ENCODE measurements around the gene ACACB.

Gene ACACB

GRCh38 chr12:109203480-109203879 is 87.1 kb downstream of the ACACB start:
- H3K36me3 ChIP-seq (ENCODE audit: control insufficient read depth, insufficient read depth, low read length), result no peaks in the 10 kb centered on the region
- WGBS, 2 experiments, result 89 to 91% methylated on average over 8 of the region's 8 CpGs

GRCh38 chr12:109209082-109209481 is 92.7 kb downstream of the ACACB start:
- Histone ChIP-seq H3K27ac (ENCODE audit: insufficient read depth, low read depth, low read length, poor library complexity, severe bottlenecking) (no peak overlapping the region), H3K27me3 (ENCODE audit: control insufficient read depth, insufficient read depth, low read length, poor library complexity, severe bottlenecking) (no peaks in the 10 kb centered on the region), H3K4me3 (ENCODE audit: insufficient read depth, low read depth, low read length) (no peak overlapping the region), H3K36me3 (ENCODE audit: control insufficient read depth, insufficient read depth, low read length) (no peaks in the 10 kb centered on the region), H3K9me3 (ENCODE audit: control insufficient read depth, low read length) (no peaks in the 10 kb centered on the region), H3K4me1 (ENCODE audit: control insufficient read depth, insufficient read depth, low read length) (no peaks in the 10 kb centered on the region)
- WGBS, 2 experiments, result 96% methylated on average over 14 of the region's 14 CpGs

More at GRCh38 chr12:109203480-109203879, 87.1 kb downstream of the ACACB start:
- H3K4me3 ChIP-seq (ENCODE audit: insufficient read depth, low read depth, low read length), result no peak overlapping the region
- H3K27me3 ChIP-seq (ENCODE audit: control insufficient read depth, insufficient read depth, low read length, poor library complexity, severe bottlenecking), result no peaks in the 10 kb centered on the region
- H3K4me1 ChIP-seq (ENCODE audit: control insufficient read depth, insufficient read depth, low read length), result no peaks in the 10 kb centered on the region
- no peaks in the 10 kb centered on the region for H3K9me3 ChIP-seq (ENCODE audit: control insufficient read depth, low read length)
- H3K27ac ChIP-seq (ENCODE audit: insufficient read depth, low read depth, low read length, poor library complexity, severe bottlenecking), result no peak overlapping the region

DNA sequence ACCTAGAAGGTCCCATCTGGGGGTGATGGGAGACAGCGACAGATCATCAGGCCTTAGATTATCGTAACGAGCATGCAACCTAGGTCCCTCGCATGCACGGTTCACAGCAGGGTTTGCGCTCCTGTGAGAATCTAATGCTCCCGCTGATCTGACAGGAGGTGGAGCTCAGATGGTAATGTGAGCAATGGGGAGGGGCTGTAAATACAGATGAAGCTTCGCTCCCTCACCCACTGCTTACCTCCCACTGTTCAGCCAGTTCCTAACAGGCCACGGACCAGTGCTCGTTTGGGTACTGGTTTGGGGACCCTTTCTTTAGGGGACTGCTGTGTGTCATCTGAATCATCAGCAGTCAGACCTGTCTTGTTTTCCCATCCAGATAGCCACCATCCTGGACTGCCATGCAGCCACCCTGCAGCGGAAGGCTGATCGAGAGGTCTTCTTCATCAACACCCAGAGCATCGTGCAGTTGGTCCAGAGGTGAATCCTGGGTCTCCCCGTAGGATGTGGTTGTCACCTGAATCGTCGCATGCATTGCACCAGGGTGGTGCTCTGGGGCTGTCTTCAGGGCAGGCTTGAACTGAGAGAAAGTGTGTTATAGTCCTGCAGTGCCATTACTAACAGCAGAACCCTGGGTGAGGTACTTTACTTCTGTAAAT is 96.2 kb downstream of the ACACB start:
- no peaks in the 10 kb centered on the region for H3K36me3 ChIP-seq (ENCODE audit: control insufficient read depth, insufficient read depth, low read length)
- WGBS, 2 experiments, result 92 to 93% methylated on average over 16 of the region's 16 CpGs
- H3K4me3 ChIP-seq (ENCODE audit: insufficient read depth, low read depth, low read length), result no peak overlapping the region
- H3K4me1 ChIP-seq (ENCODE audit: control insufficient read depth, insufficient read depth, low read length), result no peaks in the 10 kb centered on the region
- H3K9me3 ChIP-seq (ENCODE audit: control insufficient read depth, low read length), result no peaks in the 10 kb centered on the region
- H3K27ac ChIP-seq (ENCODE audit: insufficient read depth, low read depth, low read length, poor library complexity, severe bottlenecking), result no peak overlapping the region
- no peaks in the 10 kb centered on the region for H3K27me3 ChIP-seq (ENCODE audit: control insufficient read depth, insufficient read depth, low read length, poor library complexity, severe bottlenecking)

GRCh38 chr12:109214131-109214530 is 97.7 kb downstream of the ACACB start:
- Histone ChIP-seq H3K27me3 (ENCODE audit: control insufficient read depth, insufficient read depth, low read length, poor library complexity, severe bottlenecking) (no peaks in the 10 kb centered on the region), H3K4me3 (ENCODE audit: insufficient read depth, low read depth, low read length) (no peak overlapping the region), H3K9me3 (ENCODE audit: control insufficient read depth, low read length) (no peaks in the 10 kb centered on the region), H3K27ac (ENCODE audit: insufficient read depth, low read depth, low read length, poor library complexity, severe bottlenecking) (no peak overlapping the region), H3K4me1 (ENCODE audit: control insufficient read depth, insufficient read depth, low read length) (no peaks in the 10 kb centered on the region), H3K36me3 (ENCODE audit: control insufficient read depth, insufficient read depth, low read length) (no peaks in the 10 kb centered on the region)
- 92 to 95% methylated on average over 3 of the region's 3 CpGs for WGBS, 2 experiments

GRCh38 chr12:109218996-109219395 is 102.6 kb downstream of the ACACB start:
- 95 to 97% methylated on average over 6 of the region's 6 CpGs for WGBS, 2 experiments
- H3K9me3 ChIP-seq (ENCODE audit: control insufficient read depth, low read length), result no peaks in the 10 kb centered on the region
- H3K4me3 ChIP-seq (ENCODE audit: insufficient read depth, low read depth, low read length), result no peak overlapping the region
- no peaks in the 10 kb centered on the region for H3K4me1 ChIP-seq (ENCODE audit: control insufficient read depth, insufficient read depth, low read length)
- no peak overlapping the region for H3K27ac ChIP-seq (ENCODE audit: insufficient read depth, low read depth, low read length, poor library complexity, severe bottlenecking)
- no peaks in the 10 kb centered on the region for H3K27me3 ChIP-seq (ENCODE audit: control insufficient read depth, insufficient read depth, low read length, poor library complexity, severe bottlenecking)
- H3K36me3 ChIP-seq (ENCODE audit: control insufficient read depth, insufficient read depth, low read length), result no peaks in the 10 kb centered on the region

- WGBS, 2 experiments, result 96% methylated on average over 2 of the region's 2 CpGs
- Histone ChIP-seq H3K27ac (ENCODE audit: insufficient read depth, low read depth, low read length, poor library complexity, severe bottlenecking) (no peak overlapping the region), H3K4me3 (ENCODE audit: insufficient read depth, low read depth, low read length) (no peak overlapping the region), H3K4me1 (ENCODE audit: control insufficient read depth, insufficient read depth, low read length) (no peaks in the 10 kb centered on the region), H3K36me3 (ENCODE audit: control insufficient read depth, insufficient read depth, low read length) (no peaks in the 10 kb centered on the region), H3K27me3 (ENCODE audit: control insufficient read depth, insufficient read depth, low read length, poor library complexity, severe bottlenecking) (no peaks in the 10 kb centered on the region), H3K9me3 (ENCODE audit: control insufficient read depth, low read length) (no peaks in the 10 kb centered on the region)
Observed at GRCh38 chr12:109219938-109220337, 103.6 kb downstream of the ACACB start.

DNA sequence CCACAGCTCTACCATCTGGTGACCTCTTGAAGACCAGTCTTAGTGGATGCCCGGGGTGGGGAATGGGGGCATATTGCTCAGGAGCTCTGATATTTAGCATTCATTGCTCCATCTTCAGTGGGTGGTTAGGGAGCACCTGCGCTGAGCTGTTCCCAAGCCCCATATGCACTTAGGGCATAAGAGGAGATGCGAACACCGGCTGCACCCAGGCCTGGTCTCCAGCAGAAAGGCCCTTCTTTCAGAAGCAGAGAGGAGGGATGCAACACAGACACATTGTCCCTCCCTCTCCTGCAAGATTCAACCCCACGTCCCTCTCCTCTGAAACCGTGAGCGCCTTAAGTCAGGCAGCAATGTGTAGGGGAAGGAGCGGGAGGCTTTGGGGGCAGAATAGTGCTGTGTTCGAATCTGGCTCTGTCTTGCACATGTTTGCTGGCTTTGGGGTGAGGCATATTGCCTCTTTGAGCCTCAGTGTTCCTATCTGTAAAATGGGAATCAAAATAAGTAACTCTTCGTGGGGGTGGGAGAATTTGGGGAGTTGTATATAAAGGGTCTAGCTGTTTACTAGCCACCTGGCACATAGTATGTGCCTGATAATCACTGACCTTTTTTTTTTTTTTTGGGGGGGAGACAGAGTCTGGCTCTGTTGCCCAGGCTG is 105.0 kb downstream of the ACACB start:
- Histone ChIP-seq H3K4me1 (ENCODE audit: control insufficient read depth, insufficient read depth, low read length) (no peaks in the 10 kb centered on the region), H3K4me3 (ENCODE audit: insufficient read depth, low read depth, low read length) (no peak overlapping the region), H3K27ac (ENCODE audit: insufficient read depth, low read depth, low read length, poor library complexity, severe bottlenecking) (no peak overlapping the region), H3K27me3 (ENCODE audit: control insufficient read depth, insufficient read depth, low read length, poor library complexity, severe bottlenecking) (no peaks in the 10 kb centered on the region), H3K36me3 (ENCODE audit: control insufficient read depth, insufficient read depth, low read length) (no peaks in the 10 kb centered on the region), H3K9me3 (ENCODE audit: control insufficient read depth, low read length) (no peaks in the 10 kb centered on the region)
- 94 to 97% methylated on average over 10 of the region's 10 CpGs for WGBS, 2 experiments

- Histone ChIP-seq H3K4me1 (ENCODE audit: control insufficient read depth, insufficient read depth, low read length) (no peaks in the 10 kb centered on the region), H3K36me3 (ENCODE audit: control insufficient read depth, insufficient read depth, low read length) (no peaks in the 10 kb centered on the region), H3K27me3 (ENCODE audit: control insufficient read depth, insufficient read depth, low read length, poor library complexity, severe bottlenecking) (no peaks in the 10 kb centered on the region), H3K9me3 (ENCODE audit: control insufficient read depth, low read length) (no peaks in the 10 kb centered on the region), H3K27ac (ENCODE audit: insufficient read depth, low read depth, low read length, poor library complexity, severe bottlenecking) (no peak overlapping the region), H3K4me3 (ENCODE audit: insufficient read depth, low read depth, low read length) (no peak overlapping the region)
- 90 to 91% methylated on average over 7 of the region's 7 CpGs for WGBS, 2 experiments
Observed at GRCh38 chr12:109222062-109222461, 105.7 kb downstream of the ACACB start.

DNA sequence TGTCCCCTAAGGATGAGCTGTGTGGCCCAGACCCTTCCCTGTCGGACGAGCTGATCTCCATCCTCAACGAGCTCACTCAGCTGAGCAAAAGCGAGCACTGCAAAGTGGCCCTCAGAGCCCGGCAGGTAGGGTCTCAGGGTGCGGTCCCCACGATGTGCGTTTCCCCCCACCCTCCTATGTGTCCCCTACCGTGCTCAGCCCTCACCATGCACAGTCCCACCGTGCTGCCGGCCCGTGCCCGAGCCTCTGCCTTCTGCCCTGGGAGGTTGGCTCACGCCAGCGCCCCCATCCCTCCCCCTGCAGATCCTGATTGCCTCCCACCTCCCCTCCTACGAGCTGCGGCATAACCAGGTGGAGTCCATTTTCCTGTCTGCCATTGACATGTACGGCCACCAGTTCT is 106.1 kb downstream of the ACACB start:
- H3K27me3 ChIP-seq (ENCODE audit: control insufficient read depth, insufficient read depth, low read length, poor library complexity, severe bottlenecking), result no peaks in the 10 kb centered on the region
- H3K4me1 ChIP-seq (ENCODE audit: control insufficient read depth, insufficient read depth, low read length), result no peaks in the 10 kb centered on the region
- no peaks in the 10 kb centered on the region for H3K9me3 ChIP-seq (ENCODE audit: control insufficient read depth, low read length)
- H3K27ac ChIP-seq (ENCODE audit: insufficient read depth, low read depth, low read length, poor library complexity, severe bottlenecking), result no peak overlapping the region
- H3K4me3 ChIP-seq (ENCODE audit: insufficient read depth, low read depth, low read length), result no peak overlapping the region
- no peaks in the 10 kb centered on the region for H3K36me3 ChIP-seq (ENCODE audit: control insufficient read depth, insufficient read depth, low read length)
- WGBS, 2 experiments, result 92% methylated on average over 18 of the region's 18 CpGs

DNA sequence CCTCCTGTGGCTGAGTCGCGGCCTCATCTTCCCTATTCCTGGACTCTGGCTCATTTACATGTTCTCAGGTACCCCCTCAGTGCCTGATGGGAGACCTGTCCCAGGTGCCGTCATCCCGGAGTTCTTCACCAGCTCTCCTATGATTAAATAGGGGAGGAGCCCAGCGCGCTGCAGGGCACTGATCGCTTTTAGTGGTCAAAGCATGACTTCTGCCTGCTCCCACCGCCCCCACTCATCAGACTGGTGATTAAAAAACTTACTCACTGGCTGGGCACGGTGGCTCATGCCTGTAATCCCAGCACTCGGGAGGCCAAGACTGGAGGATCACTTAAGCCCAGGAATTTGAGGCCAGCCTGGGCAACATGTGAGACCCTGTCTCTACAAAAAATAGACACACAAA is 106.8 kb downstream of the ACACB start:
- Histone ChIP-seq H3K4me1 (ENCODE audit: control insufficient read depth, insufficient read depth, low read length) (no peaks in the 10 kb centered on the region), H3K27ac (ENCODE audit: insufficient read depth, low read depth, low read length, poor library complexity, severe bottlenecking) (no peak overlapping the region), H3K27me3 (ENCODE audit: control insufficient read depth, insufficient read depth, low read length, poor library complexity, severe bottlenecking) (no peaks in the 10 kb centered on the region), H3K4me3 (ENCODE audit: insufficient read depth, low read depth, low read length) (no peak overlapping the region), H3K36me3 (ENCODE audit: control insufficient read depth, insufficient read depth, low read length) (no peaks in the 10 kb centered on the region), H3K9me3 (ENCODE audit: control insufficient read depth, low read length) (no peaks in the 10 kb centered on the region)
- 92 to 93% methylated on average over 10 of the region's 10 CpGs for WGBS, 2 experiments

Data from ectodermal cell (in vitro differentiated cells).